B cell (primary cell): ENCODE measurements around the gene REST. TPM values are rescaled to one million over a fixed set of nuclear protein-coding genes. Genes with fewer than 3 reads are reported as not detected.

Experiments used
- ATAC-seq: fragments of 200-7000 bp; cut with Tn5 transposase; one replicate; pipeline ENCODE4 v1.10.0; 2021; ENCODE audit warnings: low read depth, mild to moderate bottlenecking, moderate number of reproducible peaks, moderate library complexity
- CTCF ChIA-PET: fragments of 350-600 bp; sonication (Branson Sonifier 250); formaldehyde crosslinking; loops from one replicate; lab custom pipeline; 2021; ENCODE audit warnings: antibody characterized with exemption, inconsistent platforms; lab: Charles Lee
- POLR2A ChIA-PET: fragments of 350-600 bp; sonication (Branson Sonifier 250); formaldehyde crosslinking; loops from one replicate; lab custom pipeline; 2021; ENCODE audit warnings: antibody characterized with exemption; lab: Charles Lee
- DNase-seq: peaks from one replicate; pipeline ENCODE4 v3.0.0; 2013
- H2AFZ ChIP-seq: 2 replicates; pipeline ENCODE4 v1.6.1; 2012; ENCODE audit warnings: mild to moderate bottlenecking, low read depth, low read length; ENCODE audit not compliant: insufficient read depth, poor library complexity, severe bottlenecking
- H3K27ac ChIP-seq, 2 donors: 1 replicate in 1 of 2; 2 replicates in 1 of 2; pipeline ENCODE4 v1.5.1; 2012 to 2013; ENCODE audit warnings: low read length in 2 of 2, mild to moderate bottlenecking in 2 of 2, moderate library complexity in 1 of 2
- H3K27me3 ChIP-seq, 4 experiments: fragments of 200-600 bp in 1 of 4; sonication (generic) in 1 of 4; replicated peaks in 1 of 4; 1 replicate in 2 of 4; 2 replicates in 2 of 4; pipeline versions ENCODE4 v1.6.1 to v1.7.0; 2013 to 2016; ENCODE audit warnings: low read length in 3 of 4, mild to moderate bottlenecking in 2 of 4, mixed read lengths in 1 of 4, moderate library complexity in 1 of 4; ENCODE audit not compliant: insufficient read depth in 4 of 4, control insufficient read depth in 3 of 4; ENCODE audit errors: control extremely low read depth in 1 of 4
- H3K36me3 ChIP-seq, 2 experiments: replicated peaks in 1 of 2; 1 replicate in 1 of 2; 2 replicates in 1 of 2; pipeline versions ENCODE4 v1.6.1 to v1.7.1; 2013; ENCODE audit warnings: low read length in 1 of 2; ENCODE audit not compliant: insufficient read depth in 2 of 2, control insufficient read depth in 1 of 2; ENCODE audit errors: control extremely low read depth in 1 of 2, extremely low read depth in 1 of 2
- H3K4me1 ChIP-seq, 2 donors: fragments of 200-600 bp in 1 of 2; sonication (generic) in 1 of 2; 1 replicate in 1 of 2; 2 replicates in 1 of 2; pipeline versions ENCODE4 v1.5.1 to v1.6.1; 2013 to 2017; ENCODE audit warnings: low read length in 2 of 2; ENCODE audit not compliant: control insufficient read depth in 2 of 2, insufficient read depth in 2 of 2
- H3K4me2 ChIP-seq: replicated peaks from 2 replicates; pipeline ENCODE3; 2012; ENCODE audit warnings: mild to moderate bottlenecking, low read depth, low read length; ENCODE audit not compliant: poor library complexity, severe bottlenecking
- H3K4me3 ChIP-seq, 5 experiments: fragments of 200-600 bp in 1 of 5; sonication (generic) in 1 of 5; 1 replicate in 3 of 5; 2 replicates in 2 of 5; pipeline versions ENCODE4 v1.5.1 to v1.7.0; 2011 to 2016; ENCODE audit warnings: low read length in 4 of 5, mild to moderate bottlenecking in 4 of 5, low read depth in 2 of 5, control low read depth in 1 of 5, moderate library complexity in 1 of 5; ENCODE audit not compliant: insufficient read depth in 1 of 5; ENCODE audit errors: control extremely low read depth in 1 of 5, extremely low read depth in 1 of 5
- H3K79me2 ChIP-seq: fragments of 200-600 bp; sonication (generic); one replicate; pipeline ENCODE4 v1.6.0; 2016; ENCODE audit warnings: low read length; ENCODE audit not compliant: control insufficient read depth, insufficient read depth
- H3K9ac ChIP-seq: fragments of 200-600 bp; sonication (generic); 2 replicates; pipeline ENCODE4 v1.6.1; 2017; ENCODE audit warnings: mild to moderate bottlenecking, low read length, moderate library complexity
- H3K9me3 ChIP-seq, 3 donors: one replicate each; pipeline versions ENCODE4 v1.6.1 to v1.7.1; 2013; ENCODE audit warnings: low read length in 2 of 3; ENCODE audit not compliant: control insufficient read depth in 2 of 3, insufficient read depth in 1 of 3; ENCODE audit errors: control extremely low read depth in 1 of 3
- H4K20me1 ChIP-seq: 2 replicates; pipeline ENCODE4 v1.6.0; 2012; ENCODE audit warnings: mild to moderate bottlenecking, low read length; ENCODE audit not compliant: insufficient read depth, control insufficient read depth, poor library complexity, severe bottlenecking
- H3K27ac Mint-ChIP-seq: one replicate; pipeline ENCODE4 v1.8.0; 2021; ENCODE audit warnings: mixed read lengths
- H3K27me3 Mint-ChIP-seq: one replicate; pipeline ENCODE4 v1.8.0; 2021; ENCODE audit warnings: mixed read lengths
- H3K4me1 Mint-ChIP-seq: one replicate; pipeline ENCODE4 v1.8.0; 2021; ENCODE audit warnings: mixed read lengths
- H3K4me3 Mint-ChIP-seq: one replicate; pipeline ENCODE4 v1.8.0; 2021; ENCODE audit warnings: mixed read lengths
- H3K9me3 Mint-ChIP-seq: one replicate; pipeline ENCODE4 v1.8.0; 2022; ENCODE audit warnings: mixed read lengths; ENCODE audit not compliant: insufficient read depth
- EZH2 ChIP-seq: IDR thresholded peaks from 2 replicates; pipeline ENCODE4 v1.6.1; 2012; ENCODE audit warnings: borderline replicate concordance, low read depth, mild to moderate bottlenecking, moderate library complexity, low read length; ENCODE audit not compliant: insufficient read depth, poor library complexity, severe bottlenecking
- WGBS: methylation state at CpG from one replicate; pipeline ENCODE4 v1.1.5; 2013; ENCODE audit warnings: missing lambda C conversion rate; ENCODE audit not compliant: insufficient coverage; 5-methylcytosine and 5-hydroxymethylcytosine counted together
- intact Hi-C: fragments of 100-400 bp; cut with micrococcal nuclease; formaldehyde crosslinking; loops from one replicate; pipeline ENCODE4 v1.10.0; 2022
- polyA plus RNA-seq: library from polyadenylated mRNA; depleted of rRNA; stranded (reverse); fragments of >200 nt; gene quantifications from 2 replicates; pipeline ENCODE4 v1.2.3, GENCODE V29; 2012
- total RNA-seq, 2 donors: library from RNA; stranded (reverse); fragments of 120-200 nt in 1 of 2; gene quantifications; 1 replicate in 1 of 2; 2 replicates in 1 of 2; pipeline versions ENCODE4 v1.2.3 to v1.2.4, GENCODE V29; 2013 to 2022
- TF ChIP-seq, protein P1 (sequence below): fragments of 200-600 bp; IDR thresholded peaks from one replicate; pipeline ENCODE4 v1.8.0; 2022; ENCODE audit warnings: antibody characterized with exemption, mild to moderate bottlenecking

Gene REST
- total and polyA plus RNA-seq, 2 donors (not counting 1 experiment from before 2014, with no cell fraction given), result 6.2 to 59.4 TPM

DNA sequence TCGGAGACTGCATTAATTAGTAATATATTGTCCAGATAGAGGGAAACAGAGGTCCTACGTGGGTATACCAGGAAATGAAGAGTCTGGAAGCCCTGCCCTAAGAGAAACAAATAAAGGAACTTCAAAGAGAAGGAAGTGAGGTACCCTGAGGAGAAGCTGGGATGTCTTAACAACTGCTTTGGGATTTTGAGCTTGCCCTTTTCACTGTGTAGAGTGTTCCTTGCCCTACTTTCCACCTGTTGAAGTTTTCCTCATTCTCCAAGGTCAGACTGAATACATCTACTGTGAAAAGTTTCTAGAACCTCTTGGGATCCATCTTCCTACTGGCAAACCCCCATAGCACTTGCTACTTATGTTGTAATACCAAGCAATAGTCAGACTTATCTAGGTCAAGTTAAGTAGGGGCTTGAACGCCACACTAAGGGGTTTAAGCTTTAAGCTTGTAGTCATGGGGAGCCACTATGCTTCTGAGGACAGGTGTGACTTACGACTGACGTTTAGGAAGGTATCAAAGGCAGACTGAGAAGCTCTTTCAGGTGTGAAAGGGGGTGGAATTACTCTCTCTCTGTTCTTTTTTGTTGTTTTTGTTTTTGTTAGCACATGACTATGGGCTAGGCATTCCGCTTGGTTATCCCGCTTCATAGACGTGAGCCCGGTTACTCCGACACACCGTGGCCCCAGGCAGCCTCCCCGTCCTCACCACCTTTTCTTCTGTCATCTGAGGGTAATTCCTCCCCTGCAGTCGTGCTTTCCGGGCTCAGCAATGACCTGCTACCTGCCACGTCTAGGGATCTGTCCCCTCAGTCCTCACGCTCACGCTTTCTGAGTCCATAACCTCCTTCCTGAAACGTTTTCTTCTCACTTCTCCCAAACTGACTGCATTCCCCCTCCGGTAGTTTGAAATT lies 959 bp upstream of the REST start:
- no peaks in the 10 kb centered on the region for H3K27me3 ChIP-seq
- peak; percentile 33 for DNase-seq
- POLR2A ChIA-PET, result interaction anchor here (1.1 to 1.2 kb wide), 2 partner anchors 71 to 470 kb away, joined by 3 to 11 read pairs; partner anchors contain the start of genes NOA1, PAICS and POLR2B
- H3K4me1 ChIP-seq, result peaks cover 25 to 35% of the 10 kb centered on the region in 2 donors
- WGBS, result 37% methylated on average over 13 of the region's 19 CpGs
- H2AFZ ChIP-seq, result peak overlapping the region; percentile 85
- Mint-ChIP-seq H3K9me3 (no peaks in the 10 kb centered on the region), H3K4me1 (peaks cover 38% of the 10 kb centered on the region), H3K27ac (peak overlapping the region; percentile 92), H3K27me3 (peaks cover 3% of the 10 kb centered on the region), H3K4me3 (peak overlapping the region; percentile 93)
- no peak for ATAC-seq
- CTCF ChIA-PET, result interaction anchor here (1.0 to 2.5 kb wide), 5 partner anchors 11 to 958 kb away, joined by 3 to 12 read pairs (median 5); partner anchors contain the start of genes CEP135, NOA1, PAICS and POLR2B
- peak overlapping the region; percentile 89 for H3K9ac ChIP-seq
- no peaks in the 10 kb centered on the region for H3K36me3 ChIP-seq
- H3K4me2 ChIP-seq, result peak overlapping the region; percentile 94
- peaks cover 18% of the 10 kb centered on the region for H4K20me1 ChIP-seq
- no peaks in the 10 kb centered on the region for H3K9me3 ChIP-seq
- intact Hi-C loops, result loop anchor here (1.0 to 5.0 kb wide), 6 partner anchors 71 to 1509 kb away; partner anchors contain the start of genes CLOCK, NOA1, PPAT and SPINK2
- H3K27ac ChIP-seq, result no peak overlapping the region
- TF ChIP-seq EZH2, result no peak
- TF ChIP-seq, protein P1, sequence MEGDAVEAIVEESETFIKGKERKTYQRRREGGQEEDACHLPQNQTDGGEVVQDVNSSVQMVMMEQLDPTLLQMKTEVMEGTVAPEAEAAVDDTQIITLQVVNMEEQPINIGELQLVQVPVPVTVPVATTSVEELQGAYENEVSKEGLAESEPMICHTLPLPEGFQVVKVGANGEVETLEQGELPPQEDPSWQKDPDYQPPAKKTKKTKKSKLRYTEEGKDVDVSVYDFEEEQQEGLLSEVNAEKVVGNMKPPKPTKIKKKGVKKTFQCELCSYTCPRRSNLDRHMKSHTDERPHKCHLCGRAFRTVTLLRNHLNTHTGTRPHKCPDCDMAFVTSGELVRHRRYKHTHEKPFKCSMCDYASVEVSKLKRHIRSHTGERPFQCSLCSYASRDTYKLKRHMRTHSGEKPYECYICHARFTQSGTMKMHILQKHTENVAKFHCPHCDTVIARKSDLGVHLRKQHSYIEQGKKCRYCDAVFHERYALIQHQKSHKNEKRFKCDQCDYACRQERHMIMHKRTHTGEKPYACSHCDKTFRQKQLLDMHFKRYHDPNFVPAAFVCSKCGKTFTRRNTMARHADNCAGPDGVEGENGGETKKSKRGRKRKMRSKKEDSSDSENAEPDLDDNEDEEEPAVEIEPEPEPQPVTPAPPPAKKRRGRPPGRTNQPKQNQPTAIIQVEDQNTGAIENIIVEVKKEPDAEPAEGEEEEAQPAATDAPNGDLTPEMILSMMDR, result no peak
- H3K79me2 ChIP-seq, result peaks cover 17% of the 10 kb centered on the region
- peak overlapping the region; percentile 46 to 98 (median 62) for H3K4me3 ChIP-seq
